Ovary (tissue), 3 donors: ENCODE data around the gene METRN.

Source experiments
- EP300 ChIP-seq: sonication (generic); formaldehyde crosslinking; IDR thresholded peaks from one replicate; pipeline ENCODE4 v1.6.1; 2017; ENCODE audit warnings: antibody characterized with exemption
- POLR2A ChIP-seq: fragments of 450-650 bp; IDR thresholded peaks from one replicate; pipeline ENCODE4 v1.6.1; 2017; ENCODE audit warnings: antibody characterized with exemption, mild to moderate bottlenecking, moderate library complexity
- TF ChIP-seq, protein P1 (sequence below), 3 donors: fragments of 450-650 bp in 2 of 3; fragments of 200-600 bp in 1 of 3; IDR thresholded peaks; one replicate each; pipeline versions ENCODE4 v1.5.1 to v1.8.0; 2016 to 2022; ENCODE audit warnings: antibody characterized with exemption in 3 of 3, mild to moderate bottlenecking in 1 of 3
- donor health status: DM: no; HTN: no; CAD: no.

DNA sequence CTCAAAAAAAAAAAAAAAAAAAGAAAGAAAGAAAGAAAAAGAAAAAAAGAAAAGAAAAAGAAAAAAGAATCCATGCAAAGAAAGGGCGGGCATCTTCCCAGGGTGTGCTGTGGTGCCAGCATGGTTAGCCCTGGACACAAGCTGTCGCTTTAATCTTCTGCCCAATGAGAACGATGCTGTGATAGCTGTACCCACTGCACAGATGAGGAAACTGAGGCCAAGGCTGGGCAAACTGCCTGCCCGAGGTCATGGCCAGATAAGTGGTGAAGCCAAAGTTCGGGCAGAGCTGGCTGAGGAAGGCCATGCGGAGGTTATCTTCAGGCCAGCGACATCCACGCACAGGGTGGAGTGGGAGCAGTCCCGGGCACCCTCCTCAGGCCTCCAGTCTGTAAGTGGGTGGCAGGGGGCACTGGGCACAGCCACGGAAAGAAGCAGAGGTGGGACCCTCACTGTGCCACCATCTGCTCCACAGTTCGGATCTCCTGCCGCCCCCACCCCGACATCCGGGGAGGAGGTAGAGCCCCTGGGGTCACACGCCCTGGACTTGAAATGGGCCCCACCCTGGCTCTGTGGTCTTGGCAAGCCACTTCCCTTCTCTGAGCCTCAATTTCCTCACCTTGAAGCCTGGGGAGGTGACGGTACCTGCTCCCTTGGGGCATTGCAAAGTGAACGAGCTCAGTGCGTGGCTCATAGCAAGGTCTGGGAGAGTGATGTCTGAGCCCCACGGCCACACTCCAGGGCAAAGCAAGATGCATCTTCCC lies 15.8 kb upstream of the METRN start:
- TF ChIP-seq, protein P1, sequence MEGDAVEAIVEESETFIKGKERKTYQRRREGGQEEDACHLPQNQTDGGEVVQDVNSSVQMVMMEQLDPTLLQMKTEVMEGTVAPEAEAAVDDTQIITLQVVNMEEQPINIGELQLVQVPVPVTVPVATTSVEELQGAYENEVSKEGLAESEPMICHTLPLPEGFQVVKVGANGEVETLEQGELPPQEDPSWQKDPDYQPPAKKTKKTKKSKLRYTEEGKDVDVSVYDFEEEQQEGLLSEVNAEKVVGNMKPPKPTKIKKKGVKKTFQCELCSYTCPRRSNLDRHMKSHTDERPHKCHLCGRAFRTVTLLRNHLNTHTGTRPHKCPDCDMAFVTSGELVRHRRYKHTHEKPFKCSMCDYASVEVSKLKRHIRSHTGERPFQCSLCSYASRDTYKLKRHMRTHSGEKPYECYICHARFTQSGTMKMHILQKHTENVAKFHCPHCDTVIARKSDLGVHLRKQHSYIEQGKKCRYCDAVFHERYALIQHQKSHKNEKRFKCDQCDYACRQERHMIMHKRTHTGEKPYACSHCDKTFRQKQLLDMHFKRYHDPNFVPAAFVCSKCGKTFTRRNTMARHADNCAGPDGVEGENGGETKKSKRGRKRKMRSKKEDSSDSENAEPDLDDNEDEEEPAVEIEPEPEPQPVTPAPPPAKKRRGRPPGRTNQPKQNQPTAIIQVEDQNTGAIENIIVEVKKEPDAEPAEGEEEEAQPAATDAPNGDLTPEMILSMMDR (IDR thresholded peaks at IDR 0.05) = no peak
- TF ChIP-seq POLR2A (no peak), EP300 (no peak)
